ENCODE data around the gene XYLT1.

Gene XYLT1

DNA sequence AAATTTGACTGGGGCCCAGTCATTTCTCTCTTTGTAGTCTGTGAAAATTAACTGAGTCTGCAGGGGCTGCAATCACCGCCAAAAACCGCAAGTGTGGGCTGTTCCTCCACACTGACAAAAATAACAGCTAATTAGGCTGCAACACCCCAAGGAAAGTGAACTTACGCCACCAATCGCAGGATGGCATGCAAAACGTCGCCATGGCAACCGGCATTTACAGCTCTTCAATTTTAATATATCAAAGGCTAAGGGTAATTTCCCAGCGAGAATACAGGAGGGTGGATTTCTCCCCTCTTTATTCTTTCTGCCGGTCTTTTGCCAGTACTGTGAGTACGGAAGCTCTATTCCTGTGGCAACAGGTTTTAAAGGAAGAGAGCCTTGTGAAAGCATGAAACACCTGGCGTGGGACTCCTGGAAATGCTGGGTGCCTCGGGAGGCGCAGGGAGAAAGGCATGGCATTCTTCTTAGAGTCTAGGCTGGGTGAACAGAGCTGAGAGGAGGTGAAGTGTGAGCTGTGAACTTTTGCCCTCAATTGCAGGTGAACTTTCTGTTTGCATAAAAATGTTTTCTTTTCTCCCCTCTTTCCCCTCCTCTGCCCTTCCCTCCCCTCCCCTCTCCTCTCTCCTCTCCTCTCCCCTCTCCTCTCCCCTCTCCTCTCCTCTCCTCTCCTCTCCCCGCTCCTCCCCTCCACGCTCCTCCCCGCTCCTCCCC, 399.7 kb downstream of the XYLT1 start:
- ATAC-seq = peak; percentile 89 to 91

- ATAC-seq = no peak
Observed at GRCh38 chr16:17069681-17070080, 401.1 kb downstream of the XYLT1 start.

- no peak for ATAC-seq
Observed at GRCh38 chr16:17068524-17068923, 402.2 kb downstream of the XYLT1 start.

DNA sequence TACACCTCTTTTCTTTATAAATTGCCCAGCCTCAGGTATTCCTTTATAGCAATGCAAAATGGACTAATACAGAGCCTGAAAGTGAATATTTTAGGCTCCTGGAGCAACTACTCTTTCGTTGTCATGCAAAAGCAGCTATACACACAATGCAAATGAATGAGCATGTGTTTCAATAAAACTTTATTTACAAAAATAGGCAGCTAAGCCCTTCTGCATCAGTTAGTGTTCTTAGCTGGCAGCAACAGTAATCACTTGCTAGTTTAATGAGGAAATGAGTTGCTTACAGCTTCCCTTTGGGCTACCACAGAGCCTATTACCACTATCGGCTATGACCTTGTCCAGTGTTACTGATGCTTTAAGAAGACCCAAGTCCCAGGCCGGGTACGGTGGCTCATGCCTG, 402.9 kb downstream of the XYLT1 start:
- ATAC-seq = no peak

DNA sequence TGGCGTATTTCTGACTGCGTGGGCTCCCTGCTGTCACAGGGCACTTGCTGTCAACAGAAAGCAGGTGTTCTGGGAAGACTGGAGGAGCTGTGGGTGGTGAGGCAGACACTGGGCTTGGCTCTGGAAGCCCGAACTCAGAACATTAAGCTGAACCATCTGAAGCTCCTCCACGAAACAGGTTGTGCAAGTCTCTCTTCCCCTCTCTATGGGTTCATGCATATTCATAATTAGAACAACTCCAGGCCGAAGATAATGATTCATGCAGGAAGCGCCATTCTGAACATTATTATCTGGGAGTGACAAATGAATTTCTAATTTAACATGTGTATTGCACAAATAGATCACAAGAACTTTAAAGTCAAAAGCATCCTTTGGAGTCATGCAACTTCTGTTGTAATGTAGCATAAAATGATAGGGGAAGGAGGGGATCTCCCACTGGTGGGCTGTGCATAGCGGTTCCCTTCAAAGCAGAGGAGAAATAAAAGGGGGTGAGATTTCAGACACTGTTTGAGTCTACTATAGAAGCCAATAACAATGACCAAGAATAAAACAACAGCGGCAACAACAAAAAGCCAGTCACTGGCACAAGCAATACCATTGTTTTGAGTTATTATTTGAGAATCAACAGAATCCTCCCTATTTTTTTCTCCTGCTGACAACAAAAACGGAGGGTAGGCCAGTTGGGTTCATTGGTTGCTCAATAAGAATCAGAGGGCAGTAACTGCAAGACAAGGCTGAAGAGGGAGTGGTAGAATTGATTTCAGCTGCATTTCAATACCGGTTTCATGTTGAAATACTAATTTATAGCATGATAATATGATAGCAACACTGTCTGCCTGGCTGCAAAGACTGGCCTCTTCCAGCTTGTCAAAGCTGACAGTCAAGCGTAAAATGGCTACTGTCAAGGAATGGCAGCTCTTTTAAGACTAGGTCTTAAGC, 407.3 kb downstream of the XYLT1 start:
- ATAC-seq = no peak

DNA sequence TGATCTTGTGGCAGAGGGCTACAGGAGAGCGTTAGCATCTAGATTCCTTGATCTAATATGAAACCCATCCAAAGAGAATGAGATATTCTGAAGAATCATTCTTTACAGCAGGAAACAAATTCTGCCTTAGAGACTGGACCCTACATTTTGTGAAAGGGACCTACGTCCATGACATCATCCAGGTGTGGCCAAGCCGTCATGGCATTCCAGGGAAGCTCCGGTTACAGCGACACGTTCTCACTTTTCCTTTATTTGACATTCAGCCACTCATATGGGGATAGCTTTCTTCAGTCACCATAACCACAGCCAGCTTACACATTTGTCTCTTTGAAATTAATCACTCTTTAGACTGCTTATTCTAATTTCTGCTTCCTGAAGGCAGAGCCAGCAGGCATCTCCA, 408.1 kb downstream of the XYLT1 start:
- no peak for ATAC-seq

DNA sequence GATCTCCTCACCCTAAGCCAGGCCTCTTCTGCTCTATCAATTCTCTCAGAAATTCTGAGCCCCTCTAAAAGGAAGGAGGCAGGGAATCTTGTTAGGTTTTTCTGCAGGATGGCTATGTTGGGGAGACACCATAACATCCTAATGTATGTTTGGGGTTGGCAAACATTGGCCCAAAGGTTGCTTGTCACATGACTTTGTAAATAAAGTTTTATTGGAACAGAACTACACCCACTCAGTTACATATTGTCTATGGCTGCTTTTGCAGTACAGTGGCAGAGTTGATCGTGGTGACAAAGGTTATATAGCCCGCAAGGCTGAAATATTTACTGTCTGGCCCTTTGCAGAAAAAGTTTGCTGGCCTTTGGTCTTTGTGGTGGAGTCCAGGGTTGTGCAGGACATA, 409.4 kb downstream of the XYLT1 start:
- ATAC-seq = no peak

DNA sequence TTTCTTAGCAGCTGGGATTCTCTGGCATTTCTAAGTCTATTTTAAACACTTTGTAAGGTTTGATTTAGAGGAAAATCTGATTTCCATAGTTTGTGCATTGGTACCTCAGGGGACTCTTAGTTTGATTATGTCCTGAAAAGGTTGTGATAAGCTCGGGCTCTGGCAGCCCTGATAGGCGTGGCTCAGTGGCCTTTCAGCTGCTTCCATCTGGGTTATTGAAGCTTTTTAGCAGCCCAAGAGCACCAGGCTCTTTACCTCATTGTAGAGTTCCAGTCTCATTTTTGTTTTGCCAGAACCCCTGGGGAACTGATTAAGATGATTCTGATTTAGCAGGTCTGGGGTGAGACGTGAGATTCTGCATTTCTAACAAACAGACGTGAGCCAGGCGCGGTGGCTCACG, 412.3 kb downstream of the XYLT1 start:
- no peak for ATAC-seq

DNA sequence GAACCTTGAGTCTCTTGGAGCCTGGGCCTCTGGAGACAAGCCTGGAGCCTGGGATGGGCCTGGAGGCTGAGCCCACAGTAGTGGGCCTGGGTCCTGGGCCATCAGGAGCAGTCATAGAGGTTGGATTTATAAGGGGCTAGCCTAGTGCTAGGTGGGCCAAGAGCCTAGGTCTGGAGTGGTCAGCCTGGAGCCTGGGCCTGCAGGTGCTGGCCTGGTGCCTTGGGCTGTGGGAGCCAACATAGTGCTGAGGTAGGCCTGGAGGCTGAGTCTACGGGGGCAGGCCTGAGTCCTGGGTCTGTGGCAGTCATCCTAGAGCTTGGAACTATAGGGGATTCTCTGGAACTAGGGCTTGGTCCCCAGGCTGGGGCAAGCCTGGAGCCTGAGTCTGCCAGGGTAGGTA, 414.1 kb downstream of the XYLT1 start:
- no peak for ATAC-seq

- ATAC-seq = no peak
Observed at GRCh38 chr16:17053536-17054160, 417.1 kb downstream of the XYLT1 start.

Data from activated CD4-positive, CD25-positive, alpha-beta regulatory T cell treated with anti-CD3 and anti-CD28 coated beads, Interleukin-2, amount 50 U/mL, for 24 hours (primary cell).